HG02798 (cell line): ENCODE results near the gene ANKRD12.

Experiments
- ATAC-seq: cut with Tn5 transposase; IDR thresholded peaks from one replicate; pipeline ENCODE4 v1.9.1; 2021; ENCODE audit warnings: mild to moderate bottlenecking; ENCODE audit not compliant: unreplicated experiment, poor library complexity

Gene ANKRD12

GRCh38 chr18:9105420-9105819, 31.2 kb upstream of the ANKRD12 start:
- no peak for ATAC-seq

GRCh38 chr18:9106094-9106493, 30.5 kb upstream of the ANKRD12 start:
- no peak for ATAC-seq

- ATAC-seq, result no peak
Measured at GRCh38 chr18:9106800-9107584, 29.6 kb upstream of the ANKRD12 start.

GRCh38 chr18:9108911-9109310, 27.7 kb upstream of the ANKRD12 start:
- ATAC-seq, result no peak

- no peak for ATAC-seq
Measured at GRCh38 chr18:9109523-9109922, 27.1 kb upstream of the ANKRD12 start.

- no peak for ATAC-seq
Measured at GRCh38 chr18:9113468-9114149, 23.0 kb upstream of the ANKRD12 start.

- ATAC-seq, result no peak
Measured at GRCh38 chr18:9115984-9116383, 20.6 kb upstream of the ANKRD12 start.

GRCh38 chr18:9117980-9118841, 18.4 kb upstream of the ANKRD12 start:
- ATAC-seq, result no peak

- ATAC-seq, result no peak
Measured at GRCh38 chr18:9120796-9121195, 15.8 kb upstream of the ANKRD12 start.

GRCh38 chr18:9123520-9123919, 13.1 kb upstream of the ANKRD12 start:
- no peak for ATAC-seq

GRCh38 chr18:9124824-9125223, 11.8 kb upstream of the ANKRD12 start:
- ATAC-seq, result no peak

- no peak for ATAC-seq
Measured at GRCh38 chr18:9126337-9126736, 10.2 kb upstream of the ANKRD12 start.

GRCh38 chr18:9130195-9130594, 6.4 kb upstream of the ANKRD12 start:
- no peak for ATAC-seq

- ATAC-seq, result no peak
Measured at GRCh38 chr18:9130806-9131205, 5.8 kb upstream of the ANKRD12 start.

GRCh38 chr18:9132628-9133027, 4.0 kb upstream of the ANKRD12 start:
- ATAC-seq, result no peak

- no peak for ATAC-seq
Measured at GRCh38 chr18:9133225-9133624, 3.4 kb upstream of the ANKRD12 start.

- no peak for ATAC-seq
Measured at GRCh38 chr18:9135081-9135911, 1.3 kb upstream of the ANKRD12 start.

GRCh38 chr18:9135912-9136314, 668 bp upstream of the ANKRD12 start:
- ATAC-seq, result peak; percentile 19

GRCh38 chr18:9137168-9138066, 836 bp downstream of the ANKRD12 start:
- peak; percentile 47 for ATAC-seq
